Prostate gland (tissue), 2 donors: ENCODE results near the gene ATP8B2.

ENCODE experiments used
- POLR2A ChIP-seq: fragments of 450-650 bp; IDR thresholded peaks from one replicate; pipeline ENCODE4 v1.6.1; 2016; ENCODE audit warnings: antibody characterized with exemption, mild to moderate bottlenecking
- POLR2AphosphoS5 ChIP-seq: sonication (generic); formaldehyde crosslinking; IDR thresholded peaks from one replicate; pipeline ENCODE4 v1.6.1; 2017; ENCODE audit warnings: antibody characterized with exemption
- TF ChIP-seq, protein P1 (sequence below), 4 experiments: fragments of 200-600 bp in 2 of 4; fragments of 450-650 bp in 2 of 4; sonication (generic) in 2 of 4; IDR thresholded peaks; 1 replicate in 3 of 4; 2 replicates in 1 of 4; pipeline ENCODE4 v1.5.1; 2016 to 2019; ENCODE audit warnings: antibody characterized with exemption in 4 of 4, mild to moderate bottlenecking in 2 of 4, moderate library complexity in 2 of 4

DNA sequence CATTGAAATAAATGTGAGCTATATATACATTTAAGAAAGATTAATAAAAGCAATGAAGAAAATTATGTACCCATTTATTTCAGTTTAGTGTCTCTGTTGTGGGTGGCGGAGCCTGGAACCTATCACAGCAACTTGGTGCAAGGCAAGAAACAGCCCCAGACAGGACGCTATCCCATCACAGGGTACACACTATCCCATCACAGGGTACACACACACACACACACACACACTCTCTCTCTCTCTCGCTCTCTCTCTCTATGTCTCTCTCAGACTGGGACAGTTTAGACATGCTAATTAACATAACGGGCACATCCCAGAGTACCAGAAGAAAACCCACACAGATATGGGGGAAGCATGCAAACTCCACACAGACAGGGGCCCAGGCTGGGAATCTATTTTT, 73.4 kb downstream of the ATP8B2 start:
- TF ChIP-seq, protein P1, sequence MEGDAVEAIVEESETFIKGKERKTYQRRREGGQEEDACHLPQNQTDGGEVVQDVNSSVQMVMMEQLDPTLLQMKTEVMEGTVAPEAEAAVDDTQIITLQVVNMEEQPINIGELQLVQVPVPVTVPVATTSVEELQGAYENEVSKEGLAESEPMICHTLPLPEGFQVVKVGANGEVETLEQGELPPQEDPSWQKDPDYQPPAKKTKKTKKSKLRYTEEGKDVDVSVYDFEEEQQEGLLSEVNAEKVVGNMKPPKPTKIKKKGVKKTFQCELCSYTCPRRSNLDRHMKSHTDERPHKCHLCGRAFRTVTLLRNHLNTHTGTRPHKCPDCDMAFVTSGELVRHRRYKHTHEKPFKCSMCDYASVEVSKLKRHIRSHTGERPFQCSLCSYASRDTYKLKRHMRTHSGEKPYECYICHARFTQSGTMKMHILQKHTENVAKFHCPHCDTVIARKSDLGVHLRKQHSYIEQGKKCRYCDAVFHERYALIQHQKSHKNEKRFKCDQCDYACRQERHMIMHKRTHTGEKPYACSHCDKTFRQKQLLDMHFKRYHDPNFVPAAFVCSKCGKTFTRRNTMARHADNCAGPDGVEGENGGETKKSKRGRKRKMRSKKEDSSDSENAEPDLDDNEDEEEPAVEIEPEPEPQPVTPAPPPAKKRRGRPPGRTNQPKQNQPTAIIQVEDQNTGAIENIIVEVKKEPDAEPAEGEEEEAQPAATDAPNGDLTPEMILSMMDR (IDR thresholded peaks at IDR 0.05): no peak
- no peak for TF ChIP-seq POLR2A
- no peak for TF ChIP-seq POLR2AphosphoS5
